Neutrophil (primary cell): ENCODE measurements around the gene IBTK.

Source experiments
- H3K27ac ChIP-seq: fragments of 200-600 bp; sonication (generic); 2 replicates; pipeline ENCODE4 v1.5.1; 2016; ENCODE audit warnings: mild to moderate bottlenecking, moderate library complexity
- H3K27me3 ChIP-seq: fragments of 200-600 bp; sonication (generic); 2 replicates; pipeline ENCODE4 v1.6.0; 2016; ENCODE audit warnings: mild to moderate bottlenecking
- H3K36me3 ChIP-seq: fragments of 200-600 bp; sonication (generic); 2 replicates; pipeline ENCODE4 v1.5.1; 2017
- H3K4me1 ChIP-seq, 2 experiments: fragments of 200-600 bp in 1 of 2; sonication (generic) in 1 of 2; 1 replicate in 1 of 2; 2 replicates in 1 of 2; pipeline versions ENCODE4 v1.5.1 to v1.6.1; 2013 to 2016; ENCODE audit warnings: low read depth in 1 of 2, low read length in 1 of 2, mild to moderate bottlenecking in 1 of 2, moderate library complexity in 1 of 2; ENCODE audit not compliant: control insufficient read depth in 1 of 2, insufficient read depth in 1 of 2
- H3K4me3 ChIP-seq, 2 experiments: fragments of 200-600 bp in 1 of 2; sonication (generic) in 1 of 2; 1 replicate in 1 of 2; 2 replicates in 1 of 2; pipeline ENCODE4 v1.5.1; 2013 to 2016; ENCODE audit warnings: low read depth in 1 of 2, low read length in 1 of 2, mild to moderate bottlenecking in 1 of 2, moderate library complexity in 1 of 2
- H3K9me3 ChIP-seq: fragments of 200-600 bp; sonication (generic); 2 replicates; pipeline ENCODE4 v1.5.1; 2016
- CTCF ChIP-seq: fragments of 200-600 bp; sonication (generic); IDR thresholded peaks from 2 replicates; pipeline ENCODE4 v1.5.1; 2016; ENCODE audit warnings: antibody characterized with exemption

The IBTK gene

GRCh38 chr6:82249381-82250253 is 2.1 kb upstream of the IBTK start:
- Histone ChIP-seq H3K27me3 (no peaks in the 10 kb centered on the region), H3K9me3 (no peaks in the 10 kb centered on the region), H3K27ac (no peak overlapping the region), H3K4me1 (peaks cover 14 to 18% of the 10 kb centered on the region in 2 experiments), H3K4me3 (no peak overlapping the region), H3K36me3 (no peaks in the 10 kb centered on the region)
- TF ChIP-seq CTCF, result no peak

GRCh38 chr6:82248273-82248735 is 760 bp upstream of the IBTK start:
- Histone ChIP-seq H3K36me3 (no peaks in the 10 kb centered on the region), H3K27ac (peak overlapping the region; percentile 59), H3K4me1 (peaks cover 14 to 18% of the 10 kb centered on the region in 2 experiments), H3K27me3 (no peaks in the 10 kb centered on the region), H3K9me3 (no peaks in the 10 kb centered on the region), H3K4me3 (peak overlapping the region; percentile 70 to 71)
- no peak for TF ChIP-seq CTCF

- Histone ChIP-seq H3K4me1 (peaks cover 14 to 18% of the 10 kb centered on the region in 2 experiments), H3K4me3 (peak overlapping the region; percentile 70 to 71), H3K27me3 (no peaks in the 10 kb centered on the region), H3K9me3 (no peaks in the 10 kb centered on the region), H3K27ac (peak overlapping the region; percentile 59), H3K36me3 (no peaks in the 10 kb centered on the region)
- TF ChIP-seq CTCF, result no peak
Measured at GRCh38 chr6:82246802-82247504, 591 bp downstream of the IBTK start.

GRCh38 chr6:82246370-82246769 is 1.2 kb downstream of the IBTK start:
- no peak overlapping the region for H3K27ac ChIP-seq
- no peak overlapping the region for H3K4me3 ChIP-seq
- no peaks in the 10 kb centered on the region for H3K36me3 ChIP-seq
- no peak for TF ChIP-seq CTCF
- H3K4me1 ChIP-seq, result peaks cover 14 to 18% of the 10 kb centered on the region in 2 experiments
- no peaks in the 10 kb centered on the region for H3K27me3 ChIP-seq
- no peaks in the 10 kb centered on the region for H3K9me3 ChIP-seq

GRCh38 chr6:82245376-82245775 is 2.2 kb downstream of the IBTK start:
- Histone ChIP-seq H3K27ac (no peak overlapping the region), H3K4me1 (peaks cover 14 to 18% of the 10 kb centered on the region in 2 experiments), H3K9me3 (no peaks in the 10 kb centered on the region), H3K27me3 (no peaks in the 10 kb centered on the region), H3K4me3 (no peak overlapping the region), H3K36me3 (no peaks in the 10 kb centered on the region)
- no peak for TF ChIP-seq CTCF
